ENCODE data around the gene THRSP. TPM values are rescaled to one million over a fixed set of nuclear protein-coding genes. Genes with fewer than 3 reads are reported as not detected.

Gene THRSP
- total and polyA plus RNA-seq, 4 donors: 30.9 to 90.1 (median 51.1) TPM; not detected in 1

DNA sequence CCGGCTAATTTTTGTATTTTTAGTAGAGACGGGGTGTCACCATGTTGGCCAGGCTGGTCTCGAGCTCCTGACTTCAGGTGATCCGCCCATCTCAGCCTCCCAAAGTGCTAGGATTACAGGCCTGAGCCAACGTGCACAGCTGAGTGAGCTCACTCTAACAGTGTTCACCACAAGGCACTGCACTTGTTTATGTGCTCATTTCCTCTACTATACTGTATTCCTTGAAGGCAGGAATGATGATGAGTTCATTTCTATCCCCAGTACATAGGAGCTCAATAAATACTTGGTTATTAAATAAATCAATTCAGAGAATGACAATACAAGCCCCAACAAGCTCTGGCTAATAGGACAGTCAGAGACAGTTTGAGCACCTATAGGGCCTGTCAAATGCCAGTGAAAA lies 46.7 kb downstream of the THRSP start:
- no peaks in the 10 kb centered on the region for H3K27me3 ChIP-seq (ENCODE audit: control insufficient read depth in 4 of 4, insufficient read depth in 4 of 4, low read length in 3 of 4)
- 97% methylated on average over 5 of the region's 5 CpGs for WGBS
- H3K27ac ChIP-seq (ENCODE audit: low read depth in 1 of 2, low read length in 2 of 2): no peak overlapping the region
- no peak for DNase-seq (ENCODE audit: low spot score)
- no peaks in the 10 kb centered on the region for H3K9me3 ChIP-seq (ENCODE audit: control insufficient read depth in 4 of 4, low read length in 3 of 4)
- H3K9ac ChIP-seq (ENCODE audit: low read depth in 1 of 2, low read length in 2 of 2): no peak overlapping the region
- peaks cover 4 to 25% (median 9%) of the 10 kb centered on the region in 4 donors for H3K36me3 ChIP-seq (ENCODE audit: control insufficient read depth in 4 of 4, insufficient read depth in 3 of 4, low read depth in 1 of 4, low read length in 3 of 4)
- peaks cover 0 to 2% (median 0%) of the 10 kb centered on the region in 4 donors for H3K4me1 ChIP-seq (ENCODE audit: control insufficient read depth in 4 of 4, insufficient read depth in 4 of 4, low read length in 3 of 4)
- TF ChIP-seq, protein P1, sequence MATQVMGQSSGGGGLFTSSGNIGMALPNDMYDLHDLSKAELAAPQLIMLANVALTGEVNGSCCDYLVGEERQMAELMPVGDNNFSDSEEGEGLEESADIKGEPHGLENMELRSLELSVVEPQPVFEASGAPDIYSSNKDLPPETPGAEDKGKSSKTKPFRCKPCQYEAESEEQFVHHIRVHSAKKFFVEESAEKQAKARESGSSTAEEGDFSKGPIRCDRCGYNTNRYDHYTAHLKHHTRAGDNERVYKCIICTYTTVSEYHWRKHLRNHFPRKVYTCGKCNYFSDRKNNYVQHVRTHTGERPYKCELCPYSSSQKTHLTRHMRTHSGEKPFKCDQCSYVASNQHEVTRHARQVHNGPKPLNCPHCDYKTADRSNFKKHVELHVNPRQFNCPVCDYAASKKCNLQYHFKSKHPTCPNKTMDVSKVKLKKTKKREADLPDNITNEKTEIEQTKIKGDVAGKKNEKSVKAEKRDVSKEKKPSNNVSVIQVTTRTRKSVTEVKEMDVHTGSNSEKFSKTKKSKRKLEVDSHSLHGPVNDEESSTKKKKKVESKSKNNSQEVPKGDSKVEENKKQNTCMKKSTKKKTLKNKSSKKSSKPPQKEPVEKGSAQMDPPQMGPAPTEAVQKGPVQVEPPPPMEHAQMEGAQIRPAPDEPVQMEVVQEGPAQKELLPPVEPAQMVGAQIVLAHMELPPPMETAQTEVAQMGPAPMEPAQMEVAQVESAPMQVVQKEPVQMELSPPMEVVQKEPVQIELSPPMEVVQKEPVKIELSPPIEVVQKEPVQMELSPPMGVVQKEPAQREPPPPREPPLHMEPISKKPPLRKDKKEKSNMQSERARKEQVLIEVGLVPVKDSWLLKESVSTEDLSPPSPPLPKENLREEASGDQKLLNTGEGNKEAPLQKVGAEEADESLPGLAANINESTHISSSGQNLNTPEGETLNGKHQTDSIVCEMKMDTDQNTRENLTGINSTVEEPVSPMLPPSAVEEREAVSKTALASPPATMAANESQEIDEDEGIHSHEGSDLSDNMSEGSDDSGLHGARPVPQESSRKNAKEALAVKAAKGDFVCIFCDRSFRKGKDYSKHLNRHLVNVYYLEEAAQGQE (IDR thresholded peaks at IDR 0.05): no peak
- TF ChIP-seq, protein P2, sequence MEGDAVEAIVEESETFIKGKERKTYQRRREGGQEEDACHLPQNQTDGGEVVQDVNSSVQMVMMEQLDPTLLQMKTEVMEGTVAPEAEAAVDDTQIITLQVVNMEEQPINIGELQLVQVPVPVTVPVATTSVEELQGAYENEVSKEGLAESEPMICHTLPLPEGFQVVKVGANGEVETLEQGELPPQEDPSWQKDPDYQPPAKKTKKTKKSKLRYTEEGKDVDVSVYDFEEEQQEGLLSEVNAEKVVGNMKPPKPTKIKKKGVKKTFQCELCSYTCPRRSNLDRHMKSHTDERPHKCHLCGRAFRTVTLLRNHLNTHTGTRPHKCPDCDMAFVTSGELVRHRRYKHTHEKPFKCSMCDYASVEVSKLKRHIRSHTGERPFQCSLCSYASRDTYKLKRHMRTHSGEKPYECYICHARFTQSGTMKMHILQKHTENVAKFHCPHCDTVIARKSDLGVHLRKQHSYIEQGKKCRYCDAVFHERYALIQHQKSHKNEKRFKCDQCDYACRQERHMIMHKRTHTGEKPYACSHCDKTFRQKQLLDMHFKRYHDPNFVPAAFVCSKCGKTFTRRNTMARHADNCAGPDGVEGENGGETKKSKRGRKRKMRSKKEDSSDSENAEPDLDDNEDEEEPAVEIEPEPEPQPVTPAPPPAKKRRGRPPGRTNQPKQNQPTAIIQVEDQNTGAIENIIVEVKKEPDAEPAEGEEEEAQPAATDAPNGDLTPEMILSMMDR (IDR thresholded peaks at IDR 0.05; ENCODE audit: low read depth, low read length, missing input control): no peak
- TF ChIP-seq, protein P3, sequence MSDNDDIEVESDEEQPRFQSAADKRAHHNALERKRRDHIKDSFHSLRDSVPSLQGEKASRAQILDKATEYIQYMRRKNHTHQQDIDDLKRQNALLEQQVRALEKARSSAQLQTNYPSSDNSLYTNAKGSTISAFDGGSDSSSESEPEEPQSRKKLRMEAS (IDR thresholded peaks at IDR 0.05): no peak
- TF ChIP-seq, protein P4, sequence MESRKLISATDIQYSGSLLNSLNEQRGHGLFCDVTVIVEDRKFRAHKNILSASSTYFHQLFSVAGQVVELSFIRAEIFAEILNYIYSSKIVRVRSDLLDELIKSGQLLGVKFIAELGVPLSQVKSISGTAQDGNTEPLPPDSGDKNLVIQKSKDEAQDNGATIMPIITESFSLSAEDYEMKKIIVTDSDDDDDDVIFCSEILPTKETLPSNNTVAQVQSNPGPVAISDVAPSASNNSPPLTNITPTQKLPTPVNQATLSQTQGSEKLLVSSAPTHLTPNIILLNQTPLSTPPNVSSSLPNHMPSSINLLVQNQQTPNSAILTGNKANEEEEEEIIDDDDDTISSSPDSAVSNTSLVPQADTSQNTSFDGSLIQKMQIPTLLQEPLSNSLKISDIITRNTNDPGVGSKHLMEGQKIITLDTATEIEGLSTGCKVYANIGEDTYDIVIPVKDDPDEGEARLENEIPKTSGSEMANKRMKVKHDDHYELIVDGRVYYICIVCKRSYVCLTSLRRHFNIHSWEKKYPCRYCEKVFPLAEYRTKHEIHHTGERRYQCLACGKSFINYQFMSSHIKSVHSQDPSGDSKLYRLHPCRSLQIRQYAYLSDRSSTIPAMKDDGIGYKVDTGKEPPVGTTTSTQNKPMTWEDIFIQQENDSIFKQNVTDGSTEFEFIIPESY (IDR thresholded peaks at IDR 0.05): no peak
- TF ChIP-seq RXRA (IDR thresholded peaks at IDR 0.05) (no peak), GABPA (IDR thresholded peaks at IDR 0.05 in 1 of 2, conservative IDR thresholded peaks at IDR 0.05 in 1 of 2) (no peak), HNF4A (conservative IDR thresholded peaks at IDR 0.05) (no peak), FOXA1 (IDR thresholded peaks at IDR 0.05) (no peak), EGR1 (IDR thresholded peaks at IDR 0.05; ENCODE audit: low read depth in 2 of 2) (no peak), SP1 (IDR thresholded peaks at IDR 0.05) (no peak), TAF1 (conservative IDR thresholded peaks at IDR 0.05) (no peak), FOXA2 (IDR thresholded peaks at IDR 0.05) (no peak), RAD21 (IDR thresholded peaks at IDR 0.05) (no peak), YY1 (IDR thresholded peaks at IDR 0.05) (no peak), HNF4G (IDR thresholded peaks at IDR 0.05) (no peak), JUND (IDR thresholded peaks at IDR 0.05) (no peak), NR2F2 (IDR thresholded peaks at IDR 0.05) (no peak)
- TF ChIP-seq, protein P5, sequence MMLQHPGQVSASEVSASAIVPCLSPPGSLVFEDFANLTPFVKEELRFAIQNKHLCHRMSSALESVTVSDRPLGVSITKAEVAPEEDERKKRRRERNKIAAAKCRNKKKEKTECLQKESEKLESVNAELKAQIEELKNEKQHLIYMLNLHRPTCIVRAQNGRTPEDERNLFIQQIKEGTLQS (IDR thresholded peaks at IDR 0.05): no peak
- H3K4me3 ChIP-seq (ENCODE audit: low read depth in 1 of 3, low read length in 3 of 3): no peak overlapping the region
